GM19452 (cell line): ENCODE measurements around the gene SLC16A6.
"Not testable (repeated sequence)": the region's sequence is repeated elsewhere in the genome, so short reads cannot be mapped to it uniquely, and the experiment has no call there.

Experiments used
- ATAC-seq: cut with Tn5 transposase; IDR thresholded peaks from one replicate; pipeline ENCODE4 v1.9.1; 2021; ENCODE audit not compliant: unreplicated experiment

Gene SLC16A6

GRCh38 chr17:68314916-68315535 lies 24.1 kb upstream of the SLC16A6 start:
- ATAC-seq = no peak

DNA sequence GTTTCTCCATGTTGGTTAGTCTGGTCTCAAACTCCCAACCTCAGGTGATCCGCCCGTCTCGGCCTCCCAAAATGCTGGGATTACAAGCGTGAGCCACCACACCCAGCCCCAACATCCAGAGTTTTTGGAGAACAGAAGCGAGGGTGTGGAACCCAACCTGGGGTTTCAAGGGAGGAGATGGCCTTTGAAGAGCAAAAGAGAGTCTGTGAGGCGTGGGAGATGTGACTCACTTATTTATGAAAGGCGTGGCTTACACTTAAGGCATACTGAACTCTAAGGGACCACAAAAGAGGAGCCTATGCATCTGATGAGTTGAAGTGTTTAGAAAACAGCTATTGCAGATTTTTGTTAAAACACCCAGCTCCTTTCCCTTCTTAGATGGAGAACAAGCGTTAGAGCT lies 19.2 kb upstream of the SLC16A6 start:
- ATAC-seq = no peak

DNA sequence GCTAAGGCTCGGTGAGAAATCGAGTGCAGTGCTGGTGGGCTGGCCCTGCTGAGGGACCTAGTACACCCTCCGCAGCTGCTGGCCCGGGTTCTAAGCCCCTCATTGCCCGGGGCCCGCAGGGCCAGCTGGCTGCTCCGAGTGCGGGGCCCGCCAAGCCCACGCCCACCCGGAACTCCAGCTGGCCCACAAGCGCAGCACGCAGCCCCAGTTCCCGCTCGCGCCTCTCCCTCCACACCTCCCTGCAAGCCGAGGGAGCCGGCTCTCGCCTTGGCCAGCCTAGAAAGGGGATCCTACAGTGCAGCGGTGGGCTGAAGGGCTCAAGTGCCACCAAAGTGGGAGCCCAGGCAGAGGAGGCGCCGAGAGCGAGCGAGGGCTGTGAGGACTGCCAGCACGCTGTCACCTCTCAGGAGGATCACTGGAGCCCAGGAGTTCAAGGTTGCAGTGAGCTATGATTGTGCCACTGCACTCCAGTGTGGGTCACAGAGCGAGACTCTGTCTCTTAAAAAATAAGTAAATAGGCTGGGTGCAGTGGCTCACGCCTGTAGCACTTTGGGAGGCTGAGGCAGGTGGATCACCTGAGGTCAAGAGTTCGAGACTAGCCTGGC lies 18.2 kb upstream of the SLC16A6 start:
- ATAC-seq = not testable (repeated sequence)

DNA sequence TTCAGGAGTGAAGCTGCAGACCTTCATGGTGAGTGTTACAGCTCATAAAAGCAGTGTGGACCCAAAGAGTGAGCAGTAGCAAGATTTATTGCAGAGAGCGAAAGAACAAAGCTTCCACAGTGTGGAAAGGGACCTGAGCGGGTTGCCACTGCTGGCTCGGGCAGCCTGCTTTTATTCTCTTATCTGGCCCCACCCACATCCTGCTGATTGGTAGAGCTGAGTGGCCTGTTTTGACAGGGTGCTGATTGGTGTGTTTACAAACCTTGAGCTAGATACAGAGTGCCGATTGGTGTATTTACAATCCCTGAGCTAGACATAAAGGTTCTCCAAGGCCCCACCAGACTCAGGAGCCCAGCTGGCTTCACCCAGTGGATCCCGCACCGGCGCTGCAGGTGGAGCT lies 17.6 kb upstream of the SLC16A6 start:
- ATAC-seq = not testable (repeated sequence)

DNA sequence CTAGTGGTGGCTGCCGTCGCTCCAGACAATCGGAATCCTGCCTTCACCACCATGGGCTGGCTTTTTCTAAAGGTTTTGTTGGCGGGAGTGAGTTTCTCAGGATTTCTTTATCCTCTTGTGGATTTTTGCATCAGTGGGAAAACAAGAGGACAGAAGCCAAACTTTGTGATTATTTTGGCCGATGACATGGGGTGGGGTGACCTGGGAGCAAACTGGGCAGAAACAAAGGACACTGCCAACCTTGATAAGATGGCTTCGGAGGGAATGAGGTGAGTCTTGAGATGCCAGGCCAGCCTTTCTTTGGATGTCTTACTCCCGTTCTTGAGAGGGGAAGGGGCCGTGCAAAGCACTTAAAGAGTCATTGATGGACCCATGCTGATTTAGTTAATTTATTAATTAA lies 16.5 kb upstream of the SLC16A6 start:
- no peak for ATAC-seq

DNA sequence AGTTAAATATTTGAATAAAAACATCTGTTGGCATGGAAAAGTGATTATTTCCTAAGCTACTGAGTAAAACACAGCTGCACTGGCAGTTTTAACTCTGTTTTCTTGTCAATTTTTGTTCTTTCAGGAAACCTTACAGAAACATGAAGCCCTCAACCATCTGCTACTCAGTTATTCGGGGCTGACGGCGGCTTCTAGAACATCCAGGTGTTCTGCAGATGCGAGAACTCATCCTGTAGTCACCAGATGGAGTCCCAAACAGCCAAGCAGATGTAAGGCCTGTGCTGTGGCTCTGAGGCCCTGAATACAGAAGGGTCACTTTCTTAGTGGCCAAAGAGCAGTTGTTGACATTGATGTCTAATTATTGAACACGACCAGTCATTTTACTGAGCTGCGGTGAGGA lies 15.9 kb upstream of the SLC16A6 start:
- no peak for ATAC-seq

- ATAC-seq = no peak
Measured at GRCh38 chr17:68305142-68305541, 14.2 kb upstream of the SLC16A6 start.

DNA sequence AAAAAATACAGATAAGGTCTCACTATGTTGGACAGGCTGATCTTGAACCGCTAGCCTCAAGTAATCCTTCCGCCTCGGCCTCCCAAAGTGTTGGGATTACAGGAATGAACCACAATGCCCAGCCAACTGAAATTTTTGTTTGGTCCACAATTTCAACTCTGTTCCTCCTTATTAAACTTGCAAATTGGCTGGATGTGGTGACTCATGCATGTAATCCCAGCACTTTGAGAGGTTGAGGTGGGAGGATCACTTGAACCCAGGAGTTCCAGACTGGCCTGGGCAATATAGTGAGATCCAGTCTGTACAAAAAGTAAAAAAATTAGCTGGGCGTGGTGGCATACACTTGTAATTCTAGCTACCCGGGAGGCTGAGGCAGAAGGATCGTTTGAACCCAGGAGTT lies 13.8 kb upstream of the SLC16A6 start:
- ATAC-seq = no peak

DNA sequence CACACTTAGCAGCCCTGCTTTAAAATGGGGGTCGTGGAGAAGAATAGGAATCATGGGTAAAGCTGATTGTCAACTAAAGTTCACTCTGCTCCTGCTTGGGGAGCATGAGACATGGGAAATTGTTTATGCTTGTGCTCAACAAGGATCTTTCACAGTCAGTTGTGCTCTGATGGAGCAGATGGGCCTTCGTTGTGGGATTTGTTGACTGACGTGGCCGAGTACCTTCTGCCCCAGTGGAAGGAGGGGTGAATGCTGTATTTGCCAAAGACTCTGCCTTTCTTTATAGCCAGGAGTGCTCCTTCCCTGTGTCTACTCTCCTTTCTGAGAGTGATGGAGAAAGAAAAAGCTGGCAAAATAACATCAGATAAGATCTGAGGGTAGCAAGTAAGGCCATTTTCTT lies 11.7 kb upstream of the SLC16A6 start:
- ATAC-seq = no peak

- ATAC-seq = no peak
Measured at GRCh38 chr17:68302066-68302564, 11.2 kb upstream of the SLC16A6 start.

- no peak for ATAC-seq
Measured at GRCh38 chr17:68301438-68301959, 10.6 kb upstream of the SLC16A6 start.

DNA sequence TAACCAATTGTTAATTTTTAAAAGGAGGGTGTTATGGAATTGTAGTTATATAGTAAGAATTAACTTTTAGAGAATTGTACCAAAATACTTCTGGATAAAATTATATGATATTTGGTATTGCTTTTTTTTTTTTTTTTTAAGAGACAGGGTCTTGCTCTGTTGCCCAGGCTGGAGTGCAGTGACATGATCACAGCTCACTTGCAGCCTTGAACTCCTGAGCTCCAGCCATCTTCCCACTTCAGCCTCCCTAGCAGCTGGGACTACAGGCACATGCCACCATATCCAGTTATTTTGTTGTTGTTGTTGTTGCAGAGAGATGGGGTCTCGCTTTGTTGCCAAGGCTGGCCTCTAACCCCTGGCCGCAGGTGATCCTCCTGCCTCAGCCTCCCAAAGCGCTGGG lies 8.9 kb upstream of the SLC16A6 start:
- no peak for ATAC-seq

- no peak for ATAC-seq
Measured at GRCh38 chr17:68298601-68299000, 7.7 kb upstream of the SLC16A6 start.

- ATAC-seq = no peak
Measured at GRCh38 chr17:68297195-68297594, 6.3 kb upstream of the SLC16A6 start.

- ATAC-seq = no peak
Measured at GRCh38 chr17:68296217-68297191, 5.6 kb upstream of the SLC16A6 start.

DNA sequence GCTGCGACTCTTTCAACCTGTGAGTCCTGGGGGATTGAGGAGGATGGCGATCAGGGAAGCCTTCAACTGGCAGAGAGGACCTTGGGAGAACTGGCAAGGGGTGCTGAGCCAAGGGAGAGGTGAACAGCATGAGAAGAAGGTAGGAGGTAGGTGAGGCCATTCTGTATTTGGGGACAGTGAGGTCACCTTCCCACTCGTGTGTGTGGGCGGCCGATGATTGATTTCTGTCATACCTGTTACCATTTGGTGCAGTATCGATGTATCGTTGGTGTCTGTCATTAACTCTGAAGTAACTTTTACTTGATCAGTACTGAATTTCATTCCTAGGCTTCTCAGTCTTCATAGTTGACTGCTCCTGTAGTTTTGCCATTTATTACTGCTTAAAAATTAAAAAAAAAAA lies 4.2 kb upstream of the SLC16A6 start:
- no peak for ATAC-seq

DNA sequence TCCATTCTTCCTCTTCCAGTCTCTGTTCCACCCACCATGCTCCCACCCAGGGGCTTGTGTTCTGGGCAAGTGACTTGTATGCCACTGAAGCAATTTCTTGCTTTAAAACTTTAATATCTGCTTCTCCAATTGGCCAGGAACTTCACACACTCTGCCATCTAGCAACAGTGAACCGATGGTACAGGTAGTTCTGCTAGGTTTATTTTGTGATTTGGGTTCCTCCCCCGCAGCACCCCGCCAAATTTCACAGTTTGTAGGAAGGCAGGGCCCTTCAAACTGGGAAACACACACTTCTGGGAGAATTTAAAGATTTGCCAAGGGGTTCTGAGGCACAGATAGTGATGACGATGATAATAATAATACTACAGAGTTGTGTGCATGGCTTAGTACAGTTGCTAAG lies 3.7 kb upstream of the SLC16A6 start:
- ATAC-seq = no peak

DNA sequence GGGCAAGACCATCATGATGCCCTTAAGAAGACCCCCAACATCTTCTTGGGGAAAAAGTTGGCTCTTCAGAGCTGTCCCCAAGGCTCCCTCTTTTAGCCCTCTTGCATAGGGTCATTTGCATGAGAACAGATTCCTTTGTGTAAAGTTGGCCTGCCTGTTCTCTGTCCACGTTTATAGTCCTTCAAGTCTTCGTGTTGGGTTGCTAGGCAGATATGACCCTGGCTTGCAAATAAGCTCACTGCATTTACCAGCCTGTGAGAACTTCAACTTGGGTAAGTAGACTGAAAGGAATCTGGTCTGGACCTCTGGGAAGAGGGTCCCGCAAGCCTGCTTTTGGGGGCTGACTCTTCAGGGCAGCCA lies 3.2 kb upstream of the SLC16A6 start:
- no peak for ATAC-seq

- no peak for ATAC-seq
Measured at GRCh38 chr17:68293490-68294195, 2.7 kb upstream of the SLC16A6 start.

GRCh38 chr17:68292689-68293040 lies 1.7 kb upstream of the SLC16A6 start:
- ATAC-seq = no peak
